Activated naive CD8-positive, alpha-beta T cell treated with anti-CD3 and anti-CD28 coated beads for 36 hours (primary cell): ENCODE results near the gene COX17. TPM values are rescaled to one million over a fixed set of nuclear protein-coding genes. Genes with fewer than 3 reads are reported as not detected.

Experiments used
- DNase-seq: peaks from one replicate; pipeline ENCODE4 v3.0.0; 2021
- H3K27ac Mint-ChIP-seq: one replicate; pipeline ENCODE4 v1.8.0; 2022; ENCODE audit warnings: mild to moderate bottlenecking, moderate library complexity, mixed read lengths
- H3K27me3 Mint-ChIP-seq: one replicate; pipeline ENCODE4 v1.8.0; 2022; ENCODE audit warnings: mild to moderate bottlenecking, mixed read lengths
- H3K36me3 Mint-ChIP-seq: one replicate; pipeline ENCODE4 v1.8.0; 2021; ENCODE audit warnings: mild to moderate bottlenecking, mixed read lengths
- H3K4me1 Mint-ChIP-seq: one replicate; pipeline ENCODE4 v1.8.0; 2021; ENCODE audit warnings: mixed read lengths
- H3K4me3 Mint-ChIP-seq: one replicate; pipeline ENCODE4 v1.8.0; 2022; ENCODE audit warnings: mild to moderate bottlenecking, moderate library complexity, mixed read lengths
- H3K9me3 Mint-ChIP-seq: one replicate; pipeline ENCODE4 v1.8.0; 2022; ENCODE audit warnings: mixed read lengths
- total RNA-seq, 2 experiments: library from RNA; stranded (reverse); gene quantifications; one replicate each; pipeline ENCODE4 v1.2.3, GENCODE V29; 2021

COX17 gene, protein sequence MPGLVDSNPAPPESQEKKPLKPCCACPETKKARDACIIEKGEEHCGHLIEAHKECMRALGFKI
- 10 to 100 TPM; 79.5 to 85.9 TPM for total RNA-seq

DNA sequence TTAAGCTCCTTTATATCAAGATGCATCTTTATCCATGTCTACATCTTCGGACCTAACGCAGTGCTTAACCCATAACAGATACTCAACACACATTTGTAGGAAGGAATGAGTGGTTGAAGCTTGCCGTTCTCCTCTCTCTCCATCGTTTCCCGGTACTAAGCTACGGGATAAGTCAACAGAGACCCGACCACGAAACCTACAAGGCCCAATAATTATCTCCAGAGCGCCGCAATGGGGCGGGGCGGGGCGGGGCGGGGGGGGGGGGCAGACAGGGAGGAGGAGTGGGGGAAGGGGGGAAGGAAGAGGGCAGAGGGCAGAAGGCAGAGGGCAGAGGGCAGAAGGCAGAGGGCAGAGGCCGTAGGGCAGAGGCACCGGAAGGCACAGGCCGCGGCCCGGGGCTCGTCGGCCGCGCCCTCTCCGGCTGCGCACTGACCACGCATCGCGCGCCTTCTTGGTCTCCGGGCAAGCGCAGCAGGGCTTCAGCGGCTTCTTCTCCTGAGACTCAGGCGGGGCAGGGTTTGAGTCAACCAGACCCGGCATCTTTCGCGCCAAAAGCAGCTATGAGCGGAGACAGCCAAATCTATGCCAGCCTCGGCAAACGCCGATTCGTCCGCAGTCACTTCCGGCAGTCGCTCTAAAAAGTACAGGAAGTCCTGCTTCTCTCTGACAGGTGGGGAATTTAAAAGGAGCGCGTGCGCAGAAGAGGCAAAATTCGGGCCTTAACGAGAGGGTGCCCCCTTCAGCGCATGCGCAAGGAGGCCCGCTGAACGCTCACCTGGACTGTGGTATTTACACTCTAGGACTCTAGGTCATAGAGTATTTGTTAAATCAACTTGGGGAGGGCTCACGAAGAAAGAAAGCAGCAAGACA lies at the start of gene COX17:
TSS of gene COX17 (minus strand) at position 636 of the 870 bp plus-strand sequence. CDS start at position 540, 96 bp downstream.
- H3K9me3 Mint-ChIP-seq: no peaks in the 10 kb centered on the region
- peak within 1 kb of the TSS; percentile 92 for H3K4me3 Mint-ChIP-seq
- peak; percentile 93 for DNase-seq
- H3K36me3 Mint-ChIP-seq: peaks cover 25% of the 10 kb centered on the region
- H3K4me1 Mint-ChIP-seq: peaks cover 36% of the 10 kb centered on the region
- H3K27me3 Mint-ChIP-seq: no peaks in the 10 kb centered on the region
- H3K27ac Mint-ChIP-seq: peak within 1 kb of the TSS; percentile 93

DNA sequence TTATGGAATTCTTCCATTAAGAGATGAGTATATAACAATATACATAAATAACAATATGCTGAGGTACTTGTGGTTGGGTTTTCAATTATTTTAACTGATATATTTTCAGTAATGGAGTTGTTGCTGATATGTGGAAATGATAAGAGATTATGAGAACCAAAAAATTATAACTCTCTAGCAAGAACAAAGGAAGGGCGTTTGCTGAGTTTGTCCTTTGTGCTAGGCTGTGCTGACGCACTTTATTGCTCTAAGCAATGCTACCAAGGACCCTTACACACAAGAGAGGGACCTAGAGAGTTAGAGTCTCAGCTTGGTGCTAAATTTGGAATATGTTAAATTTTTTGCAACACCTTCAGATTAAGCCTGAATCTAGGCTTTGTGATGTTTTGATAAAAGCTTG lies 49.7 kb upstream of the COX17 start:
- H3K4me1 Mint-ChIP-seq: no peaks in the 10 kb centered on the region
- no peaks in the 10 kb centered on the region for H3K36me3 Mint-ChIP-seq
- no peaks in the 10 kb centered on the region for H3K9me3 Mint-ChIP-seq
- DNase-seq: no peak
- H3K27ac Mint-ChIP-seq: no peak overlapping the region
- H3K27me3 Mint-ChIP-seq: no peaks in the 10 kb centered on the region
- H3K4me3 Mint-ChIP-seq: no peak overlapping the region

DNA sequence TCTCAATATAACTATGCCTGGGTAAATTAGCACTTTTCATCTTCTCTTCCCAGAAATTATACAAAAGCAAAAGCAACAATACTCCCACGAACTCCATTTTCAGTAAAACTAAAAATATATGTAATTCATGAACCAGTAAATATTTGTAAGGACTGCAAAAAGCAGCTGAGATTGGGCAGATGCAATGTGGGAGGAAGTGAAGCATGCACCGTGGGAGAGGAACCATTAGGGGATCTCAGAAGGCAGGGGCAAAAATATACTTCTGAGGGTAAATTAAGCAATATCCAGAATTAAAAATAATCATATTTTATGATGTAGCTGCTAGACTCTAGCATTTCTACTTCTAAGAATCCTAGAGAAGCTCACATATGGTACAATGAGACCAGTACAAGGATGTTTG lies 45.8 kb upstream of the COX17 start:
- Mint-ChIP-seq H3K9me3 (no peaks in the 10 kb centered on the region), H3K27ac (no peak overlapping the region)
- DNase-seq: no peak

DNA sequence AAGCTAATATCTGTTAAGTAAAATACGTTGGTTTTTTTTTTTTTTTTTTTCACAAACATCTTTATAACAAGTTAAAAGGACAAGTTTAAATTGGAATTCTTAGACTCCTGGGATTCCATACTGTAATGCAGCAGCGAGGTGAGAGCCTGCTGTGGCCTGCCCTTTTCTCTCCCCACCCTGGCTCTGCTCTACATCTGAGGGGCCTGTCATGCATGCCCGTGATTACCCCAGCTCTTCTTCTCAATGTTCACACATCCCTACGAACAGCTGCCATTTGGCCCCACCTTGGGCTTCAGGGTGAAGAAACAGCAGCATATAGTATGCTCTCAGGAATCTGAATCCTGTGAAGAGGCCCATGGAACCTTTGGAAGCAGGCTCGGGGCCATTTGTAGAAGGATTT lies 40.3 kb upstream of the COX17 start:
- no peak overlapping the region for H3K4me3 Mint-ChIP-seq
- no peaks in the 10 kb centered on the region for H3K4me1 Mint-ChIP-seq
- H3K27me3 Mint-ChIP-seq: no peaks in the 10 kb centered on the region
- no peaks in the 10 kb centered on the region for H3K9me3 Mint-ChIP-seq
- H3K27ac Mint-ChIP-seq: no peak overlapping the region
- no peaks in the 10 kb centered on the region for H3K36me3 Mint-ChIP-seq
- DNase-seq: no peak

More for the DNA sequence above, 45.8 kb upstream of the COX17 start:
- Mint-ChIP-seq H3K4me1 (no peaks in the 10 kb centered on the region), H3K27me3 (no peaks in the 10 kb centered on the region), H3K36me3 (no peaks in the 10 kb centered on the region), H3K4me3 (no peak overlapping the region)

DNA sequence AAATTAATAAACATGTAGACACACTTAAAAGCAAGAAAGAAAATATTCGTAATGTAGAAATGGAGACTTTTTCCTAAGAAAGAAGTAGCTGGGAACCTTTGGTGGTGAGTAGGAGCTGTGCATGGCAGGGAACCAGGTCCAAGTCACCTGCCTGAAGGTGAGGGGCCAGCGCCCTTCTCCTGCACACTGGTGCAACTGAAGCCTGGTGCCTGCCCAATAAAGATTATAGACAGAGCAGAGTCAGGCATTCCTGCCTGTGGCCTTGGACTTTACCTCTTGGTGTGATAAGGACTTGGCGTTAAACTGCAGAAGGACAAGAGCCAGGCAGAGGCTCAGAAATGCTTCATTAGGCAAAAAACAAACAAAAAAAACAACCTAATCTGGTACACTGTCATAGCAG lies 39.8 kb upstream of the COX17 start:
- no peak for DNase-seq
- Mint-ChIP-seq H3K4me1 (no peaks in the 10 kb centered on the region), H3K9me3 (no peaks in the 10 kb centered on the region), H3K27me3 (no peaks in the 10 kb centered on the region), H3K4me3 (no peak overlapping the region), H3K36me3 (no peaks in the 10 kb centered on the region), H3K27ac (no peak overlapping the region)

DNA sequence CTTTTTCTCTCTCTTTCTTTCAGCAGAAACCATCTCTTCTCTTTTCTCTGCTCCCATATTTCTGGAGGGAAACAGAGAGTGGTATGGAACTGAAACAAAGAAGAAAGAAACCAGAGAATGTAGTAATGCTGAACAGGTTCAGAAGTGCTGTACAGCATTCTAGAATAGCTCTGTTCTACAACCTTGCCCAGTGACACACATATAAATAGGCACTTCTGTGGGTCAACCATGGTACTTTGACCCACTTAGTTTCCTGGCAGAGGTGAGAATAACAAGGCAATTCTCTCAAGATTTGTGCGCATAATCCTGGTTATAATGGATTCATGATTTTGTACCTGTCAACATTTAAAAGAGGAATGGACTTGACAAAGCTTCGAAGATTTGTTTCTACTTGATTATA lies 37.9 kb upstream of the COX17 start:
- no peaks in the 10 kb centered on the region for H3K9me3 Mint-ChIP-seq
- H3K27ac Mint-ChIP-seq: no peak overlapping the region
- no peaks in the 10 kb centered on the region for H3K36me3 Mint-ChIP-seq
- no peaks in the 10 kb centered on the region for H3K27me3 Mint-ChIP-seq
- no peak for DNase-seq
- H3K4me1 Mint-ChIP-seq: no peaks in the 10 kb centered on the region
- no peak overlapping the region for H3K4me3 Mint-ChIP-seq

DNA sequence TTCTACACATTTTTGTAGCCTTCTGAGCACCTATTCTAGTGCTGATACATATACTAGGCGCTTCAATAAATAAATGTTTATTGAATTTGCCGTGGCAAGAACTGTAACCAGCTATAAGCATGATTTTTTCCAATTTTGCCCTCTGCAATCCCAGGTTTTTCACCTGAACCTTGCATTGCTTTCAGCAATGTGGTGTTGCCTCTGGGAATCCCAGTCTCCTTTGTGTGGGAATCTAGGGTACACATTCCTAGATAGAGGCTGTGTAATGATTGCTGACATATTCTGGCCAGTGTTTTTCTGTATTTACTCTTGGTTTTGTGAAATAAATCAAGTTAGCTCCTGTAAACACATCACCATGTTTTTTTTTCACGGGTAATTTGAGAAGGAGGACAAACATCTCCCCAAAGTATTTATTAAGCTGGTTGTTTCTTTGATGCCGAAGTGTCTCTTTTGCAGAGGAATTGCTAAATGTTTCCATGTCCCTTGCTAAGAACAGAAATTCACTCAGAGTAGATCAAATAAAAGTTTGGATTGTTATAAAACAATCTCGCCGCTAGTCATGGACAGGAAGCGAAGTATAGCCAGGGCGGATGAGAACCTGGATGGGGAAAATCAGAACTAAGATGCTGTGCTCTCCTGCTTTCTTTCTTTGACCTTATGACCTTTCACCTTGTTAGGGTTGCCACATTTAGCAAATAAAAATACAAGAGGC lies 26.8 kb upstream of the COX17 start:
- peaks cover 34% of the 10 kb centered on the region for H3K4me1 Mint-ChIP-seq
- peak overlapping the region; percentile 74 for H3K4me3 Mint-ChIP-seq
- H3K9me3 Mint-ChIP-seq: peaks cover 12% of the 10 kb centered on the region
- no peak overlapping the region for H3K27ac Mint-ChIP-seq
- no peak for DNase-seq
- peaks cover 9% of the 10 kb centered on the region for H3K27me3 Mint-ChIP-seq
- H3K36me3 Mint-ChIP-seq: peaks cover 13% of the 10 kb centered on the region

DNA sequence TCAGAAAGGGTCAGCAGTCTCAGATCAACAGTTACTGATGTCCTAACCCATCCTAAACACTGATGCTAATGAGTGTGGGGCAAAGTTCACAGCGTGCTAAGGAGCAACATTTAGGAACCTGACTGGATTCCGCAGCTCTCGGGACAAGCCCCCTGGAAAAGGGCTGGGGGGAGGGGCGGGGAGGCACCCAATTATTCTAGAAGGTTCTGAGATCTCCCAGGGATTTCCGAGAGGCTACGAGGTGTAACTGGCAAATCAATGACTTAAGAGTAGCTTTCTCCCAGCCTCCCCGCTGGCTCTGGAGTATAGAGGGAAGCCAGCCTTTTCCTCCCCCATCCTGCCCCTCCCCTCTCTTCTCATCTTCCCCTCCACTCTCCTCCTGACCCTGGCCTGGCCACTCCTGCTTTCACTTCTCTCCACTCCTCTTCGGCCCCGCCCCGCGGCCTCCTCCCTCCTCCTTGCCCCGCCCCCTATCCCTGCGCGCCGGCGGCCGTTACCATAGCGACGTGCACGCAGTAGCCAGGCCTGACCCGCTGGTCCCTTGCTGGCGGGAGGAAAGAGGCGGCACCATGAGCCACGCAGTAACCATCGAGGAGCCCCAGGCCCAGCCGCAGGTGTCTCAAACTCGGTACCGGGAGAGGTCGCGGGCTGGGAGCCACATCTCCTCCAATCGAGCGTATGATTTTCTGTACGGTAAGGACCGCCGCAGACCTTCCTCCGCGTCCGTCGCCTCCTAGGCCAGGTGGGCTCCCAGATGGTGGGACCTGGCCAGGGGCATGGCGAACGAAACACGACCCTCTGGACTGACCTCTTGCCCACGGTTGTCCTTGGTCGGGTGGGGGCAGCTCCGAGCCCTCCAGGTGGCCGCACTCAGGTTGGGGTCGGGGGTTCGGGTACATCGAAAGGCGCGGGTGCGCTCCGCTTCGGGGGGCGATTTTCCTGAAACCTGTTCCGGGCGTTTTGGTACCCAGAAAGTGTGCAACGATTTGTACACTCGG lies 25.6 kb upstream of the COX17 start, which contains the start of gene CFAP91:
TSS of gene CFAP91 (plus strand) at position 493 of the 998 bp plus-strand sequence. CDS start at position 570, 77 bp downstream.
- Mint-ChIP-seq H3K4me1 (peaks cover 34% of the 10 kb centered on the region), H3K36me3 (peaks cover 13% of the 10 kb centered on the region), H3K27me3 (peaks cover 9% of the 10 kb centered on the region), H3K9me3 (peaks cover 12% of the 10 kb centered on the region), H3K27ac (peak within 1 kb of the TSS; percentile 16), H3K4me3 (peak within 1 kb of the TSS; percentile 74)
- DNase-seq: peak; percentile 84

DNA sequence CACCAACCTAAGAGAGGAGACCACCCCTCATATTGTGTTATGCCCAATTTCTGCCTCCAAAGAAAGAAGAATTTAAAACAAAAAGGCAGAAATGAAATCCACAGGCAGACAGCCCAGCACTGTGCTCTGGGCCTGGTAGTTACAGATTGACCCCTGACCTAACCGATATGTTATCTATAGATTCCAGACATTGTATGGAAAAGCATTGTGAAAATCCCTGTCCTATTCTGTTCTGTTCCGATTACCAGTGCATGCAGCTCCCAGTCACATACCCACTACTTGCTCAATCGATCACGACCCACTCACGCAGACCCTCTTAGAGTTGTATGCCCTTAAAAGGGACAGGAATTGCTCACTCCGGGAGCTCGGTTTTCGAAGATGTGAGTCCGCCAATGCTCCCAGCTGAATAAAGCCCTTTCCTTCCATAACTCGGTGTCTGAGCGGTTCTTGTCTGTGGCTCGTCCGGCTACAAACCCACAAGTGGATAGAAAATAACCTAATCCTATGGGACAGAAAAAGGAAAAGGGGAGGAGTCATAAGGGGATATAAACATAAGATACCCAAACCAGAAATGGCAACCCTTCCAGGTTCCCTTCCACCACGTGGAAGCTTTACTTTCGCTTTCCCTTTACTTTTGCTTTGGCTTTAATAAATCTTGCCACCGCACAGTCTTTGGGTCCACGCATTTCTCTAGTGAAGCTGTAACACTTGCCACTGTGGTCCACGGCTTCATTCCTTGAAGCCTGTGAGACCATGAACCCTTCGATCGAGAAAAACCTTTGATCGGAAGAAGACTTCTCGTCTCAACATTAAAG lies 23.9 kb upstream of the COX17 start:
- peaks cover 13% of the 10 kb centered on the region for H3K36me3 Mint-ChIP-seq
- peaks cover 9% of the 10 kb centered on the region for H3K27me3 Mint-ChIP-seq
- peak overlapping the region; percentile 95 for H3K27ac Mint-ChIP-seq
- H3K4me1 Mint-ChIP-seq: peaks cover 34% of the 10 kb centered on the region
- peak overlapping the region; percentile 22 for H3K4me3 Mint-ChIP-seq
- DNase-seq: no peak
- H3K9me3 Mint-ChIP-seq: peaks cover 12% of the 10 kb centered on the region

DNA sequence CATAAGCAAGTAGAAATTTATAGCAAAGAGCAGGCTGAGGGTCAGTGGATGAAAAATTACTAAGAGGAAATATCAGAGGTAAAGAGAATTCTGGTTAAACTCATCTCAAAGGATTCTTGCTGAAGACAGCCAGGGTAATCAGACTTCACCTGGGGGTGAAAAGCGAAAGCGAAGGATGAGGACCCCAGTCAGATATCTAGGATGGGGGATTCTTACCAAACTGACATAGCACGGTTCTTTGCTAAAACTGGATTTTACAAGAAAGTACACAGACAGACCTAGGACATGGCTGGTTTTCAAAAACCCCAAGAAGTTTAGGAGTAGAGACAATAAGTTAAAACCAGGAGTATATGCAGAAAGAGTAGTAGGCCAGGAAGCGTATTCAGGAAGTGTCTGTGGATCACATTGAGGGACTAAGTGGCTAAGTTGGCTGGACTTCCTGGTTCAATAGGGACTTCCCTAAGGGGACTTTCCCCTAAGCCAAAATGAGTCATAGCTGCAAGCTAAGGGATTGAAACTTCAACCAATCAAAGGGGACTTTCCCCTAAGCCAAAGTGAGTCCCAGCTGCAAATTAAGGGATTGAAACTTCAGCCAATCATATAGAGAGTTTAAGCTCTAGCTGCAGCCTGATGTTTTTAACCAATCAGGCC lies 23.2 kb upstream of the COX17 start:
- Mint-ChIP-seq H3K4me1 (peaks cover 34% of the 10 kb centered on the region), H3K9me3 (peaks cover 12% of the 10 kb centered on the region), H3K36me3 (peaks cover 13% of the 10 kb centered on the region), H3K27me3 (peaks cover 9% of the 10 kb centered on the region), H3K4me3 (peak overlapping the region; percentile 22), H3K27ac (peak overlapping the region; percentile 95)
- DNase-seq: peak; percentile 36

DNA sequence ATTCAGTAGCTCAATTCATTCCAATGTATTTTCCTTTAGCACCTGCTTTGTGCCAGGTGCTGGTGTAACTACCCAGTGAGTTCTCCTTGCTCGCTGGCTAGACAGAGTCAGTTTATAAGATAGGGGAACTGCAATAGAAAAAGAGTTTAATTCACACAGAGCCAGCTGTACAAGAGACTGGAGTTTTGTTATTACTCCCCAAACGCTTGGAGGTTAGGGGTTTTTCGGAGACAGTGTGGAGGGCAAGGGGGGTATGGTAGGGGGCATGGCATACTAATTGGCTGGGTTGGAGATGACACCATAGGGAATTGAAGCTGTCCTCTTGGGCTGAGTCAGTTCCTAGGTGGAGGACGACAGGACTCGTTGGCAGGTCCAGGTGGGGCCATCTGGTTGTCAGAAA lies 20.2 kb upstream of the COX17 start:
- no peak overlapping the region for H3K4me3 Mint-ChIP-seq
- H3K36me3 Mint-ChIP-seq: peaks cover 11% of the 10 kb centered on the region

DNA sequence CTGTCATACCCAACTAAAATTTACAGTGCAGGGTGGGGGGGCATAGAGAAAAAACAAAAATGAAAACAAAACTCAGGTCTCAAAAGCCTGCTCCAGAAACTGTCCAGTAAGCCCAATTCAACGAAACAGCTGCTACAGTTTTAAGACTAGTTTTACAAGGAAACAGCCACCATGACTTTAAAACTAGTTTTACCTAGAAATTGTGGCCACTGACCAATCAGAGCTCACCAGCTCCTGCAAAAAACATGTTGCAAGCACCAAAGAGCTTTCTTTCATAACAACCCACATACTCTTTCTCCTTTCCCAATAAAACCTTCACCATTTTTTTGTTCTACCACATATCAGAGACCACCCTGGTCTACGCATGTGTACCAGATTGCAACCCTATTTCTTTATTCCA lies 18.3 kb upstream of the COX17 start:
- Mint-ChIP-seq H3K4me3 (no peak overlapping the region), H3K9me3 (peaks cover 5% of the 10 kb centered on the region), H3K27me3 (peaks cover 6% of the 10 kb centered on the region), H3K4me1 (peaks cover 11% of the 10 kb centered on the region), H3K36me3 (peaks cover 3% of the 10 kb centered on the region), H3K27ac (no peak overlapping the region)
- no peak for DNase-seq

More for the DNA sequence above, 20.2 kb upstream of the COX17 start:
- Mint-ChIP-seq H3K27ac (no peak overlapping the region), H3K4me1 (peaks cover 28% of the 10 kb centered on the region), H3K9me3 (peaks cover 12% of the 10 kb centered on the region), H3K27me3 (no peaks in the 10 kb centered on the region)
- DNase-seq: no peak

DNA sequence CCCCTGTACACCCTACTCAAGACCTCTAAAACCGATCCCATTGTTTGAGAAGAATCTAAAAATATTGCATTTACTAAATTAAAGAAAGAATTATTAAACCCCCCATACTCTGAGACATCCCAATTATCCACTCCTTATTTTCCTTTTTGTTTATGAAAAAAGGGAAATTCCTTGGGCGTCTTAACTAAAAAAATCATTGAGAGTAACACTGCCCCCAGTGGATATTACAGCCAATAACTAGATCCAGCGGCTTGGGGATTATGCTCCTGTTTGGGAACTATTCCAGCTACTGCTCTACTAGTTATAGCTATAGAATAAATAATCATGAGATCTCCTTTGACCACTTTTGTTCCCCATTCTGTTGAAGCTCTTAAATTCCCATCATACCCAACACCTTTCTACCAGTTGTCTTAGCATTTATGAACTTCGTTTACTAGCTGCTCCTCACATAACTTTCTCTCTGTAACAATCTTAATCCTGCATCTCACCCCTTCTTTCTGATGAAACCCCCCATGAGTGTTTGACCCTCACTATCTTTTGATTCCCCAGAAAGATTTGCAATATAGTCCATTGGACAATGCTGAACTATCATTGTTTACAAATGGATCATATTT lies 12.9 kb upstream of the COX17 start:
- Mint-ChIP-seq H3K27me3 (peaks cover 12% of the 10 kb centered on the region), H3K4me3 (no peak overlapping the region), H3K9me3 (peaks cover 5% of the 10 kb centered on the region), H3K4me1 (no peaks in the 10 kb centered on the region), H3K27ac (no peak overlapping the region), H3K36me3 (no peaks in the 10 kb centered on the region)
- no peak for DNase-seq
